BE2C (cell line): Measurements from ENCODE around the gene KLF11.
"Not testable (repeated sequence)": the region's sequence is repeated elsewhere in the genome, so short reads cannot be mapped to it uniquely, and the experiment has no call there.

Experiments used
- DNase-seq: peaks from one replicate; pipeline ENCODE4 v3.0.0-alpha.2; 2020
- H3K27me3 ChIP-seq: fragments of 250-450 bp; sonication (Bioruptor Pico); 2 replicates; pipeline ENCODE4 v1.5.1; 2020; ENCODE audit warnings: mild to moderate bottlenecking
- H3K36me3 ChIP-seq: fragments of 250-450 bp; sonication (Bioruptor Pico); 2 replicates; pipeline ENCODE4 v1.5.1; 2020; ENCODE audit warnings: mild to moderate bottlenecking
- H3K4me1 ChIP-seq: fragments of 250-450 bp; sonication (Bioruptor Pico); 2 replicates; pipeline ENCODE4 v1.5.1; 2020
- H3K4me3 ChIP-seq: 2 replicates; pipeline ENCODE4 v1.5.1; 2011; ENCODE audit warnings: low read depth, low read length
- H3K9me3 ChIP-seq: fragments of 250-450 bp; sonication (Bioruptor Pico); 2 replicates; pipeline ENCODE4 v1.5.1; 2020
- CTCF ChIP-seq: IDR thresholded peaks from 2 replicates; pipeline ENCODE4 v1.5.1; 2012; ENCODE audit warnings: mild to moderate bottlenecking, low read depth, low read length

KLF11 gene

GRCh38 chr2:10087360-10087759, 44.0 kb downstream of the KLF11 start:
- DNase-seq = peak; percentile 34
- no peaks in the 10 kb centered on the region; the same call in 1 of the 2 replicates for H3K4me1 ChIP-seq
- H3K36me3 ChIP-seq = no peaks in the 10 kb centered on the region
- no peak for TF ChIP-seq CTCF
- peaks cover 40% of the 10 kb centered on the region for H3K27me3 ChIP-seq
- no peak overlapping the region for H3K4me3 ChIP-seq
- no peaks in the 10 kb centered on the region; the same call in 1 of the 2 replicates for H3K9me3 ChIP-seq

- Histone ChIP-seq H3K36me3 (no peaks in the 10 kb centered on the region), H3K4me1 (peaks cover 7% of the 10 kb centered on the region; the same call in 1 of the 2 replicates), H3K4me3 (no peak overlapping the region), H3K27me3 (peaks cover 17% of the 10 kb centered on the region), H3K9me3 (no peaks in the 10 kb centered on the region)
- no peak for TF ChIP-seq CTCF
- DNase-seq = no peak
These were observed 46.3 kb downstream of the KLF11 start for GRCh38 chr2:10089565-10090190.

- no peak for TF ChIP-seq CTCF
- Histone ChIP-seq H3K27me3 (peaks cover 4% of the 10 kb centered on the region; the same call in 1 of the 2 replicates), H3K4me1 (peaks cover 7% of the 10 kb centered on the region; the same call in 1 of the 2 replicates), H3K9me3 (no peaks in the 10 kb centered on the region), H3K4me3 (no peak overlapping the region), H3K36me3 (no peaks in the 10 kb centered on the region)
- DNase-seq = no peak
These were observed 48.0 kb downstream of the KLF11 start for GRCh38 chr2:10091182-10091888.

GRCh38 chr2:10091889-10092244, 48.5 kb downstream of the KLF11 start:
- DNase-seq, H3K4me1 ChIP-seq, H3K9me3 ChIP-seq, H3K36me3 ChIP-seq, H3K27me3 ChIP-seq, H3K4me3 ChIP-seq: not testable (repeated sequence)

GRCh38 chr2:10094271-10094814, 51.0 kb downstream of the KLF11 start:
- TF ChIP-seq CTCF = no peak
- DNase-seq = peak; percentile 69
- no peak overlapping the region for H3K4me3 ChIP-seq

GRCh38 chr2:10095175-10095574, 51.8 kb downstream of the KLF11 start:
- no peak for TF ChIP-seq CTCF
- DNase-seq = no peak

More at GRCh38 chr2:10094271-10094814, 51.0 kb downstream of the KLF11 start:
- Histone ChIP-seq H3K9me3 (no peaks in the 10 kb centered on the region), H3K27me3 (no peaks in the 10 kb centered on the region), H3K36me3 (no peaks in the 10 kb centered on the region), H3K4me1 (peaks cover 7% of the 10 kb centered on the region; the same call in 1 of the 2 replicates)

More at GRCh38 chr2:10095175-10095574, 51.8 kb downstream of the KLF11 start:
- Histone ChIP-seq H3K4me1 (peaks cover 7% of the 10 kb centered on the region; the same call in 1 of the 2 replicates), H3K9me3 (no peaks in the 10 kb centered on the region), H3K27me3 (no peaks in the 10 kb centered on the region), H3K4me3 (no peak overlapping the region), H3K36me3 (no peaks in the 10 kb centered on the region)
